ENCODE data around the gene GAREM1.

DNA sequence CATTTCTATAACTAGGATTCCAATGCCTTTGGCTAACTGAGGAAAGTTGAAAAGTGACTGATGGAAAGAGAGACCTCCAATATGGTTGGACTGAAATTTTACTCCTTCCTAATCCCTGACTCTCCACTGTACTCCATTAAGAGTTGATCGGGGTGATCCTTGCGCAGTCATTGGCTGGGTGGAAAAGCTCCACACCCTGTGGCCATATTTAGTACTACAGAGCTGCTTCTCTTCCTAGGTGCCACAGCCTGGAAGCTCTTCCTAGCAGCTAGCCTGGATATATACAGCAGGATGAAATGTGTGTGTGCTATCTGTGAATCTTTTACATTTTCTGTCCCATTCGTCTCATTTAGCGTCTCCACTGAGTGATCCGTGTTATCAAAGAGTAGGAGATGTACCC is 209.7 kb downstream of the GAREM1 start:
- TF ChIP-seq POLR2AphosphoS5 (IDR thresholded peaks at IDR 0.05; ENCODE audit: borderline replicate concordance, low read depth, low read length) = no peak
- TF ChIP-seq EZH2 (IDR thresholded peaks at IDR 0.05) = no peak

Data from SK-N-MC (cell line).